Fibroblast of pulmonary artery (primary cell): ENCODE results near the gene ALPK3.

Experiments used
- DNase-seq: peaks from one replicate; pipeline ENCODE4 v3.0.0-alpha.2; 2010; ENCODE audit warnings: low read depth
- H3K4me3 ChIP-seq: replicated peaks from 2 replicates; pipeline ENCODE4 v1.5.1; 2011; ENCODE audit warnings: low read depth, mild to moderate bottlenecking, control low read depth, low read length, moderate library complexity
- CTCF ChIP-seq: IDR thresholded peaks from 2 replicates; pipeline ENCODE4 v1.5.1; 2011; ENCODE audit warnings: mild to moderate bottlenecking, control low read depth, low read length, inconsistent platforms; ENCODE audit errors: missing control alignments

ALPK3 gene

GRCh38 chr15:84878504-84878903, 61.3 kb downstream of the ALPK3 start:
- H3K4me3 ChIP-seq: no peak overlapping the region
- TF ChIP-seq CTCF: peak; percentile 73
- peak; percentile 66 for DNase-seq

- no peak for DNase-seq
- no peak for TF ChIP-seq CTCF
- H3K4me3 ChIP-seq: no peak overlapping the region
Observed at GRCh38 chr15:84879088-84879780, 62.1 kb downstream of the ALPK3 start.

GRCh38 chr15:84880007-84880406, 62.9 kb downstream of the ALPK3 start:
- no peak for DNase-seq

GRCh38 chr15:84880822-84881519, 63.8 kb downstream of the ALPK3 start:
- TF ChIP-seq CTCF: no peak
- no peak overlapping the region for H3K4me3 ChIP-seq
- DNase-seq: no peak

More at GRCh38 chr15:84880007-84880406, 62.9 kb downstream of the ALPK3 start:
- no peak overlapping the region for H3K4me3 ChIP-seq
- TF ChIP-seq CTCF: no peak

GRCh38 chr15:84881520-84881830, 64.3 kb downstream of the ALPK3 start:
- no peak for TF ChIP-seq CTCF
- no peak overlapping the region for H3K4me3 ChIP-seq
- no peak for DNase-seq

GRCh38 chr15:84883466-84883865, 66.3 kb downstream of the ALPK3 start:
- no peak for TF ChIP-seq CTCF
- no peak overlapping the region for H3K4me3 ChIP-seq
- peak; percentile 38 for DNase-seq
